ENCODE data around the gene PDLIM7. TPM values are rescaled to one million over a fixed set of nuclear protein-coding genes. Genes with fewer than 3 reads are reported as not detected.

PDLIM7 gene
- total RNA-seq, 4 donors from 2014 or later: 316 to 1,085 (median 575) TPM

DNA sequence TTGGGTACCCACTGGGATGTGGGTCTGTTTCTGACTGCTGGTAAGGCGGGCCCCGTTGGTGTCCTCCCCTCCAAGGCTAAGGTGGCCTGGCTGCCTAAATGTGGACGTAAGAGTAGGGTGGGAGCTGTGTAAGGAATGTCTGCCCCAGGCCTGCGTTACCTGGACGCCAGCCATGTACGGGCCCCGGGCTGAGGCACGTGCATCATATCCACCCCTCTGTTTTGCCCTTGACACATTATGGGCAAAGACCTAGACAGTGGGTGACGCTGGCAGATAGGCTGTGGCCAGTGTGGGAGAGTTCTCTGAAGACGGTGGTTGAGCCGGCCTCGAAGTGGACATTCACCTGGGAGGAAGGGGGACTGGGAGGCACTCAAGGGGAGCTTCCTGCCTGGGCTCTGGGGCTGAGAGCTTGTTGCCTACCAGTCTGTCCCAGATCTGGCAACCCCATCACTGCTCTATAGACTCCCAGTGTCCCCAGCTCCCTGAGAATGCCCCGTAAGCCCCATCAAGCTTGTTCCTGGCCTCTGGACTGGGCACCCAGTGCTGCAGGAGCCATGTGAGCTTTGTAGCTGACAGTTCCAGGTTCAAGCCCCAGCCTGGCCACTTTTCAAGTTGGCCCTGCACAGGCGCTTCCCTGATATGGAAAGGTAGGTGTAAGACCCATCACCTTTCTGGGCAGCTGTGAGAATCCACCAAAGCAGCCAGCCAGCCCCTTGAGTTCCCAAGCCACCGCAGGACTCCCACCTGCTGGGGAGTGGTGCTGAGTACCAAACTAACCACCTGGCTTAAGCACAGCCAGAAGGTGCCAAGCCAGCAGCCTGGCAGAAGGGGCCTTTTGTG is 54.0 kb downstream of the PDLIM7 start:
- H3K4me1 ChIP-seq: peaks cover 20 to 32% (median 29%) of the 10 kb centered on the region in 4 donors
- no peak overlapping the region for H3K4me3 ChIP-seq
- no peaks in the 10 kb centered on the region for H3K9me3 ChIP-seq
- H3K27me3 ChIP-seq: peaks cover 0 to 22% (median 4%) of the 10 kb centered on the region in 4 donors
- intact Hi-C loops (cut with DNase I): no loop called here
- DNase-seq (ENCODE audit: extremely low spot score): no peak
- TF ChIP-seq EP300 (IDR thresholded peaks at IDR 0.05): no peak
- TF ChIP-seq POLR2AphosphoS5 (IDR thresholded peaks at IDR 0.05): no peak
- TF ChIP-seq, protein P1, sequence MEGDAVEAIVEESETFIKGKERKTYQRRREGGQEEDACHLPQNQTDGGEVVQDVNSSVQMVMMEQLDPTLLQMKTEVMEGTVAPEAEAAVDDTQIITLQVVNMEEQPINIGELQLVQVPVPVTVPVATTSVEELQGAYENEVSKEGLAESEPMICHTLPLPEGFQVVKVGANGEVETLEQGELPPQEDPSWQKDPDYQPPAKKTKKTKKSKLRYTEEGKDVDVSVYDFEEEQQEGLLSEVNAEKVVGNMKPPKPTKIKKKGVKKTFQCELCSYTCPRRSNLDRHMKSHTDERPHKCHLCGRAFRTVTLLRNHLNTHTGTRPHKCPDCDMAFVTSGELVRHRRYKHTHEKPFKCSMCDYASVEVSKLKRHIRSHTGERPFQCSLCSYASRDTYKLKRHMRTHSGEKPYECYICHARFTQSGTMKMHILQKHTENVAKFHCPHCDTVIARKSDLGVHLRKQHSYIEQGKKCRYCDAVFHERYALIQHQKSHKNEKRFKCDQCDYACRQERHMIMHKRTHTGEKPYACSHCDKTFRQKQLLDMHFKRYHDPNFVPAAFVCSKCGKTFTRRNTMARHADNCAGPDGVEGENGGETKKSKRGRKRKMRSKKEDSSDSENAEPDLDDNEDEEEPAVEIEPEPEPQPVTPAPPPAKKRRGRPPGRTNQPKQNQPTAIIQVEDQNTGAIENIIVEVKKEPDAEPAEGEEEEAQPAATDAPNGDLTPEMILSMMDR (IDR thresholded peaks at IDR 0.05): no peak
- no peak for TF ChIP-seq POLR2A (IDR thresholded peaks at IDR 0.05; ENCODE audit: low read depth)
- peaks cover 8 to 35% (median 32%) of the 10 kb centered on the region in 4 donors for H3K36me3 ChIP-seq
- 86% methylated on average over 8 of the region's 15 CpGs for WGBS
- H3K27ac ChIP-seq (replicated peaks in 1 of 4): no peak overlapping the region

DNA sequence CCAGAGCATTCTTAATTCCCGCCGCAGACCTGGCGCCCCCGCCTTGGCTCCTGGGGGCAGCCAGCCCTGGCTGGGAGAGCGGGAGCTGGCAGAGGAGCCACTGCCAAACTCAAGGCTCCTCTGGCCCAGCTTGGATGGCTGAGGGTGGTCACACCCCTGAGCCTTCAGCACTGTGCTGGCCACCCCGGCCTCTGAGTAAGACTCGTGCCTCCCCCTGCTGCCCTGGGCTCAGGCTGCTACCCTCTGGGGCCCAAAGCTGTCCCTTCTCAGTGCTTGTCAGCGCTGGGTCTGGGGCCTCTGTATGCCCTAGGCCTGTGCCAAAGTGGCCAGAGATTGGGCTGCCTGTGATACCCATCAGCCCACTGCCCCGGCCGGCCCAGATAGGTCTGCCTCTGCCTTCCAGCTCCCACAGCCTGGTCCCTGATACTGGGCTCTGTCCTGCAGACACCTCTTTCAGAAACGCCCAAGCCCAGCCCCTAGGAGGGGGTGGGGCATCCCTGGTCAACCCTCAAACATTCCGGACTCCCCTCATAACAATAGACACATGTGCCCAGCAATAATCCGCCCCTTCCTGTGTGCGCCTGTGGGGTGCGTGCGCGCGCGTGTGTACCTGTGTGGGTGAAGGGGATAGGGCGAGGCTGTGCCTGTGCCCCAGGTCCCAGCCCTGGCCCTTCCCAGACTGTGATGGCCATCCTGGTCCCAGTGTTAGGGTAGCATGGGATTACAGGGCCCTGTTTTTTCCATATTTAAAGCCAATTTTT is 55.2 kb downstream of the PDLIM7 start:
- H3K27me3 ChIP-seq: peaks cover 0 to 11% (median 0%) of the 10 kb centered on the region in 4 donors
- no peak overlapping the region for H3K4me3 ChIP-seq
- DNase-seq (ENCODE audit: extremely low spot score): no peak
- H3K27ac ChIP-seq (replicated peaks in 1 of 4): no peak overlapping the region
- 90% methylated on average over 18 of the region's 20 CpGs for WGBS
- peaks cover 9 to 21% (median 18%) of the 10 kb centered on the region in 4 donors for H3K4me1 ChIP-seq
- no peaks in the 10 kb centered on the region for H3K9me3 ChIP-seq
- H3K36me3 ChIP-seq: peaks cover 8 to 46% (median 43%) of the 10 kb centered on the region in 4 donors
- intact Hi-C loops (cut with DNase I): no loop called here
- TF ChIP-seq POLR2AphosphoS5 (IDR thresholded peaks at IDR 0.05) (no peak), POLR2A (IDR thresholded peaks at IDR 0.05; ENCODE audit: low read depth) (no peak), EP300 (IDR thresholded peaks at IDR 0.05) (no peak)
- TF ChIP-seq, protein P1 (IDR thresholded peaks at IDR 0.05): no peak

DNA sequence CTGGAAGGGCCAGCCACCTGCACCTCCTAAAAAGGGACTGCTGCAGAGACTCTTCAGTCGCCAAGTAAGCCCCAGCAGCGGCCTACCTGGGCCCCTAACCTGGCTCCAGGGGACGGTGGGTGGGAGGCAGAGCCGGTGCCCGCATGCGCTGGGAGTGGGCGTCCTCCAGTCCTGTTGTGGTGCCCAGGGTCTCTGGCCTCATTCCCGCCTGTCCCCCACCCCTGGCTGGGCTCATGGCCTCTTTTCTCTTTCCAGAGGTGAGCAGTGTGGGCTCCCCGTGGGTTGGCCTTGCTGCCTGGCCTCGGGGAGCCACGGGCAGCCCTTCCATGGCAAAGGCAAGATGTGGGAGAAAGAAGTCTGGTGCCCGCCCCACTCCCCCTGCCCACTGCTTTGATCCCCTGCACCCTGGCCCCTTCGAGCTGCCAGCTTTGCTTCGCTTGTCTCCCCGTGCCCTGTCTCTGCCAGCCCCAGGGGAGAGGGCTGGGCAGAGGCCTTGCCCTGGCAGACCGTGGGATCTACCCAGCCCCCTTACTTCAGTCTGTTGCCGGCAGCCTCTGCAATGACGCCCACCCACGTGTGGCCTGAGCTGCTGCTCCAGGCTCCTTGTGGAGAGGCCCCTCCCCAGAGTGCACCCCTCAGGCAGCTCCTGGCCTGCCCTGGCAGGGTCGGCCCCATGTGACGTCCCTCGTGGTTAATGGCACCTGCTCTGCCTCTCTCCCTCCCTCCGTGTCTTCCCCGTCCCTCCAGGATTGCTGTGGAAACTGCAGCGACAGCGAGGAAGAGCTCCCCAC is 56.2 kb downstream of the PDLIM7 start:
- no peak overlapping the region for H3K27ac ChIP-seq (replicated peaks in 1 of 4)
- H3K27me3 ChIP-seq: peaks cover 0 to 3% (median 0%) of the 10 kb centered on the region in 4 donors
- H3K4me1 ChIP-seq: peaks cover 3 to 10% (median 8%) of the 10 kb centered on the region in 4 donors
- 87% methylated on average over 14 of the region's 26 CpGs for WGBS
- intact Hi-C loops (cut with DNase I): no loop called here
- TF ChIP-seq POLR2AphosphoS5 (IDR thresholded peaks at IDR 0.05) (no peak), POLR2A (IDR thresholded peaks at IDR 0.05; ENCODE audit: low read depth) (no peak), EP300 (IDR thresholded peaks at IDR 0.05) (no peak)
- TF ChIP-seq, protein P1 (IDR thresholded peaks at IDR 0.05): no peak
- peaks cover 13 to 57% (median 54%) of the 10 kb centered on the region in 4 donors for H3K36me3 ChIP-seq
- H3K4me3 ChIP-seq: no peak overlapping the region
- DNase-seq (ENCODE audit: extremely low spot score): no peak
- H3K9me3 ChIP-seq: no peaks in the 10 kb centered on the region

DNA sequence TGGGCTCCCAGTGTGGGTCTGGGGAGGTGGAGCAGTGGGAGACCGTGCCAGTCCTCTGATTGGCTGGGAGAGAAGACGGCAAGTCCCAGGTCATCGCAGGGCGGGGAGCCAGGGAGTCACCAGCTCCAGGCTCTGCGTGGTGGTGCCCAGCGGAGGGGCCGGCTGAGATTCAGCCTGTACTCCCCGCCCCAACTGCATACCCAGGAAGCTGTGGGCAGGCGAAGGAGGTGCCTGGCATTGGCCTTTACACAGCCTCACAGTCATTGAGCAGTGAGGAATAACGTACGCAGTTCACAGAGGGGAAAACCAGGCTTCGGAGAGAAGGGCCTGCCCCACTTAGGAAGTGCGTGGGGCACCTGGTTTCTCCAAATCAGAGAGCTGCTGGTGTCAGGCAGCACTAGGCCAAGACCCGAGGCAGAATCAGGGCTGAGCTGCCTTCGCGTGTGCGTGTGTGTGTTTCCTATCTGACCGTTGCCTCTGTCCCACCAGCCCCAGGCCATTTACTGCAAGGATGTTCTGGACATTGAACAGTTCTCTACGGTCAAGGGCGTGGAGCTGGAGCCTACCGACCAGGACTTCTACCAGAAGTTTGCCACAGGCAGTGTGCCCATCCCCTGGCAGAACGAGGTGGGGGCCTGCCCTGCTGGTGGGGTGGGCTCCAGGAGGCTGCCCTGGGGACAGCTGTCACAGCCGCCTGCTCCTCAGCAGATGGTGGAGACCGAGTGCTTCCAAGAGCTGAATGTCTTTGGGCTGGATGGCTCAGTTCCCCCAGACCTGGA is 57.0 kb downstream of the PDLIM7 start:
- WGBS: 93% methylated on average over 15 of the region's 24 CpGs
- DNase-seq (ENCODE audit: extremely low spot score): no peak
- intact Hi-C loops (cut with DNase I): no loop called here
- no peak for TF ChIP-seq EP300 (IDR thresholded peaks at IDR 0.05)
- no peak for TF ChIP-seq POLR2AphosphoS5 (IDR thresholded peaks at IDR 0.05)
- no peak for TF ChIP-seq POLR2A (IDR thresholded peaks at IDR 0.05; ENCODE audit: low read depth)
- TF ChIP-seq, protein P1 (IDR thresholded peaks at IDR 0.05): no peak
- H3K4me1 ChIP-seq: peaks cover 0 to 2% (median under 1%) of the 10 kb centered on the region in 4 donors
- H3K9me3 ChIP-seq: no peaks in the 10 kb centered on the region
- H3K4me3 ChIP-seq: no peak overlapping the region
- no peaks in the 10 kb centered on the region for H3K27me3 ChIP-seq
- no peak overlapping the region for H3K27ac ChIP-seq (replicated peaks in 1 of 4)
- H3K36me3 ChIP-seq: peaks cover 20 to 65% (median 62%) of the 10 kb centered on the region in 4 donors
